Epithelial cell of prostate (primary cell): Measurements from ENCODE around the gene OR6T1.

ENCODE experiments used
- DNase-seq: peaks from one replicate; pipeline ENCODE4 v3.0.0-alpha.2; 2011; ENCODE audit warnings: low read depth, low spot score
- H3K27ac ChIP-seq: fragments of 450-650 bp; 2 replicates; pipeline ENCODE4 v1.5.1; 2017; ENCODE audit warnings: mild to moderate bottlenecking

OR6T1 gene, protein sequence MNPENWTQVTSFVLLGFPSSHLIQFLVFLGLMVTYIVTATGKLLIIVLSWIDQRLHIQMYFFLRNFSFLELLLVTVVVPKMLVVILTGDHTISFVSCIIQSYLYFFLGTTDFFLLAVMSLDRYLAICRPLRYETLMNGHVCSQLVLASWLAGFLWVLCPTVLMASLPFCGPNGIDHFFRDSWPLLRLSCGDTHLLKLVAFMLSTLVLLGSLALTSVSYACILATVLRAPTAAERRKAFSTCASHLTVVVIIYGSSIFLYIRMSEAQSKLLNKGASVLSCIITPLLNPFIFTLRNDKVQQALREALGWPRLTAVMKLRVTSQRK

GRCh38 chr11:123943738-123944137 is at the start of gene OR6T1:
Gene OR6T1 (minus strand): TSS chr11:123943838. CDS start chr11:123943838, 0 bp downstream.
- no peak for DNase-seq
- H3K27ac ChIP-seq: no peak within 1 kb of the TSS

DNA sequence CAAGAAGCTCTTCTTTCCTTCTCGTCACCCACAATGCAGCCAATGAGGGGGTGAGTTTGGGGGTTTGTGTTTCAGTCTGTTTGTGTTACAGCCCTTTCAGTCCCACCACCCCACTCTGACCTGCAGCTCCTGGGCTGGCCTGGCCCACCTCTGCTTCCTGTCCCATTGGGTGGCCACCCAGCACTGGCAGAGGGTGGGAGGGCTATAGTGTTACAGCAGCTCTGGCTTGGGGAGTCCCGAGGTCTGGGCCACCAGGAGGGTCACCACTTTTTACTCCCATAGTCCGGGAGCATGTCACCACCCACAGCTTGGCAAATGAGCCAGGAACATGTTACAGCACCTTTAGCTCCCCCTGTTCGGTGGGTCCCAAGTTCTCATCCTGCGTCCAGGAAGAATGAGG is 35.7 kb upstream of the OR6T1 start:
- peak overlapping the region; percentile 97 for H3K27ac ChIP-seq
- no peak for DNase-seq

- DNase-seq: peak; percentile 90
- peak within 1 kb of the TSS; percentile 97 for H3K27ac ChIP-seq
Observed at GRCh38 chr11:123977731-123978347, 34.2 kb upstream of the OR6T1 start, which contains the start of gene OR10S1. Gene OR10S1 (minus strand): TSS chr11:123977781. CDS start chr11:123977664, 117 bp downstream.

GRCh38 chr11:123976770-123977560 is 33.3 kb upstream of the OR6T1 start:
- H3K27ac ChIP-seq: peak overlapping the region; percentile 97
- no peak for DNase-seq

- peak overlapping the region; percentile 98 for H3K27ac ChIP-seq
- peak; percentile 90 for DNase-seq
Observed at GRCh38 chr11:123973816-123974215, 30.2 kb upstream of the OR6T1 start.

- no peak for DNase-seq
- H3K27ac ChIP-seq: no peak overlapping the region
Observed at GRCh38 chr11:123956752-123957151, 13.1 kb upstream of the OR6T1 start.

DNA sequence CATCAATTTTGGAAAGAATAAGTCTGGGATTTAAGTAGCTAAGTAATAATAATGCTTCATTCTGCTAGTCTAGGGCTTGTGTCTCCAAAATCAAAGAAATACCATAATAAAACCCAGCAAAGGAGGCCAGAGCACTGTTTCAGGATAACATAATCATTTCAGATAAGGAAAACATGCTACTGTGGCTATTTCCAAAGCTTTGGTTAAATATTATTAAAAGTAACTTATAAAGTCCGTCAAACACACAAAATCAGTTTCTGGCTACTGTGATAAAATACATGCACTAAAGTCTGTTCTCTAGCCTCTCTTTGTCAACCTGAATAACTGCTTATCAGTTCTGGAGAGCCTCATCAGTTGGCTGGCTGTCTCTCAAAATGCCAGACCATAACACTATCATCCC is 1.5 kb upstream of the OR6T1 start:
- no peak for DNase-seq
- no peak overlapping the region for H3K27ac ChIP-seq

DNA sequence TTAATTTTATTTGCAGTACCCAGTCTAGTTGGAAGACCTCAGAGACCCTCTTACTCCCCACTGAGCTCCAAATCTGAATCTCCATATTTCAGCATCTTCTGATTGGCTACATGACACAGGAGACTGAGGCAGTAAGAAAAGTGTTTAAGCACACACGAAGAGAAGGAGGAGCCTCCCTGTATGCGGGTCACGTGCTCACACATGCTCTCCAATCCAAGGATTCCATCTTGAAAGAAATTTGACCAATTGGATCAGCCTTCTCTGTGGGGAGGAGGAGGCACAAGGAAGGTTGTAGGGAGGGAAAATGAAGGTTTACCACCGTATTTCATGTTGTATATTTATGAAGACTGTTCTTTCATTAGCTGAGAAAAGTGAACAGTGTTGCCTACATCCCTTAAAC is 1.2 kb downstream of the OR6T1 start:
- no peak overlapping the region for H3K27ac ChIP-seq
- DNase-seq: no peak

- no peak within 1 kb of the TSS for H3K27ac ChIP-seq
- DNase-seq: no peak
Observed at GRCh38 chr11:123939317-123939716, 4.3 kb downstream of the OR6T1 start, which contains the start of gene OR4D5. Gene OR4D5 (plus strand): TSS chr11:123939617. CDS start chr11:123939617, 0 bp downstream.

- H3K27ac ChIP-seq: no peak overlapping the region
- no peak for DNase-seq
Observed at GRCh38 chr11:123924027-123924426, 19.6 kb downstream of the OR6T1 start.

- no peak for DNase-seq
- no peak overlapping the region for H3K27ac ChIP-seq
Observed at GRCh38 chr11:123920943-123921342, 22.7 kb downstream of the OR6T1 start.

- H3K27ac ChIP-seq: no peak overlapping the region
- DNase-seq: no peak
Observed at GRCh38 chr11:123905826-123906225, 37.8 kb downstream of the OR6T1 start.

DNA sequence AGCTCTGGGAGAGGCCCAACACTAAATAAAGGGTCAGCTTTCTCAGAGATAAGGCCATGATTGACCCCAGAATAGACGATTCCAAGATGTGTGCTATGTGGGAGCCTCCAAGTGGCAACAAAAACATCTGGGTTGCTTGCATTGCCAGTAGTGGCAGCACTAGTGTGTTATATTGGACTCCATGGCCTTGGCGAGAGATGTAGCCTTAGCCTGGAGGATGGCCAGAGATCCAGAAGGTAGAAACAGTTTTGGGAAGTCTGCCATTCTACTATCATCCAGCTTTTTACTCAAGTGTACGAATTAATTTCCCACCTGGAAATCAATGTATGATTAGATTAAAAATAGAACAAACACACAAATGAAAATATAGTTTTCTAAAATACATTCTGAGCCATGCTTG is 38.7 kb downstream of the OR6T1 start:
- no peak for DNase-seq
- H3K27ac ChIP-seq: no peak overlapping the region

GRCh38 chr11:123903932-123904331 is 39.7 kb downstream of the OR6T1 start:
- DNase-seq: no peak
- H3K27ac ChIP-seq: no peak overlapping the region

DNA sequence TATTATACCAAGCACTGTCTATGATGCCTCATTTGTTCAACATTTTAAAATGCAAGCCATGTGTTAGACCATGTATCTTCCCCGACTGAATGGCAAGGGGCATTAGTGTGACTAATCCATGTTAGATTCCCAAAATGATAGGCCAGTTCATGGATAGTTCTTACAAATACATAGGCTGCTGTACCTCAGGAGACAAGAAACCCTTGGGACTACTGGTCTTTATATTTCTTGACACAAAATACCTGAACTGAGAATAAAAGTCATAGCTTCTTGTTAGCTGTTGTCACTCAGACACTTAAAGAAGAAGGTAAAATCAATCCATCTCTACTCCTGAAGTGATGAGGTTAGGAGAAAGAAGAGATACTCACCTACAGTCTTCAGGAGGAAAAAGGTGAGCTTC is 41.8 kb downstream of the OR6T1 start, which contains the start of gene OR8D4:
Gene OR8D4 (plus strand): TSS at position 301 of the 400 bp plus-strand sequence. CDS start 4,265 bp downstream, outside the sequence.
- no peak for DNase-seq
- no peak within 1 kb of the TSS for H3K27ac ChIP-seq

DNA sequence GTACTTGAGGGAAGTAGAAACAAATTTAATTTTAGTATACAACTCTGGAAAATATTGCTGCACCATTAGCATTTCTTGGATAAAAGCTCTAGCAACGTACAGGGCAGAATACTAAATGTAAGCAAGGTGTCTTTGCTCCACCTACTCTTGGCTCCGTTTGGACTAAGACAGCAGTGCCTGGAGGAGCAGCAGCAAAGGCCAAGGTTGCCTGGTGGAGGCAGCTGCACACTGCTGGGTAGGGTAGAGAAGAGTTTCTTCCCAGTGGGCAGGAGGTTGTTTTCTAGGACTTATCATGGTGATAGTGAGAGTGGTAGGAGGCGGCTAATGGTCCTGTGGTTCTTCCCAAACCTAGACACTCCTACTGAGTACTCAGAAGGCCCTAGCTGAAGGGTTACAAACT is 43.8 kb downstream of the OR6T1 start:
- DNase-seq: no peak
- no peak overlapping the region for H3K27ac ChIP-seq
